PFSK-1 (cell line): Measurements from ENCODE around the gene CFAP157.

Source experiments
- POLR2AphosphoS5 ChIP-seq: IDR thresholded peaks from 2 replicates; pipeline ENCODE4 v1.6.1; 2012; ENCODE audit warnings: low read depth, mild to moderate bottlenecking, control low read depth, low read length, moderate library complexity
- TAF1 ChIP-seq: IDR thresholded peaks from 2 replicates; pipeline ENCODE4 v1.6.1; 2012; ENCODE audit warnings: low read length, control low read depth, borderline replicate concordance; ENCODE audit not compliant: insufficient read depth

DNA sequence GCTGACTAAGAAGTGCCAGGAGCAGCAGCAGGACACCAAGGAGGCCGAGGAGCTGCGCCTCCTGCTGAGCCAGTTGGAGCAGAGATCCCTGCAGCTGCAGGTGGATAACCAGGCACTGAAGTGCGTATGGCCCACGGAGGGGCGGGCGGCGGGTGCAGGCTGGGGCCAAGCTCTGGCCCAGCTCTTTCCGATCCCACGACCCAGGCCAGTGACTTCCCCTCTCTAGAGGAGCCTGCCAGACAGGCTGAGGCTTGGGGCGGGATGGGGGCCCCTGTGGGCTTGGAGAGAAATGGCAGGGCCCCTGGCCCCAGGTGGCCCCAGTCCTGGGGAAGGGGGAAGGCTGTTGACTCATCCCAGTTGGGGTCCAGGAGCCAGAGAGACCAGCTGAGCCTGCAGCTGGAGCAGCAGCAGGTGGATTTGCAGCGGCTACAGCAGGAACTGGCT lies 5.1 kb downstream of the CFAP157 start:
- TF ChIP-seq TAF1 (no peak), POLR2AphosphoS5 (no peak)
